Measurements from ENCODE around the gene ZBTB21.

DNA sequence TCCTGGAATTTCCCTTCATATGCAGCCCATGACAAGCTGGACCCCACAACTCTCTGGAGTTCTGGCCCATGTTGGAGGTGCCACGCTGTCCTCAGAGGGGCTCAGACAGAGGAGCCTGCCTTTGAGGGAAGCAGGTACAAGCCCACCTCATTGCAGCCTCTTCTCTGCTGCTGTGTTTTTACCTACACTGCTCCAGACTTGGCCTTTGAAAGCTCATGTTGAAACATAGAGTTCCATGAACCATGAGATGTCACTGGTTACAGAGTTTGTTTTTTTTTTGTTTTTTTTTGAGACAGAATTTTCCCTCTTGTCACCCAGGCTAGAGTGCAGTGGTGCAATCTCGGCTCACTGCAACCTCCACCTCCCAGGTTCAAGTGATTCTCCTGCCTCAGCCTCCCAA, 22.1 kb upstream of the ZBTB21 start:
- no peak for TF ChIP-seq EZH2 (IDR thresholded peaks at IDR 0.05; ENCODE audit: insufficient read depth, poor library complexity, severe bottlenecking)
- TF ChIP-seq EZH2phosphoT487 (IDR thresholded peaks at IDR 0.05; ENCODE audit: insufficient read depth, low read depth): no peak

Measured in GM23248 (cell line).